T-cell (primary cell): ENCODE measurements around the gene MIPOL1. TPM values are rescaled to one million over a fixed set of nuclear protein-coding genes. Genes with fewer than 3 reads are reported as not detected.
"Not testable (repeated sequence)": the region's sequence is repeated elsewhere in the genome, so short reads cannot be mapped to it uniquely, and the experiment has no call there.

ENCODE experiments used
- ATAC-seq, 4 experiments: fragments of 200-7000 bp in 3 of 4; fragments of 150-1000 bp in 1 of 4; cut with Tn5 transposase; replicated peaks in 1 of 4; 1 replicate in 3 of 4; 2 replicates in 1 of 4; pipeline ENCODE4 v1.10.0; 2021; ENCODE audit warnings: moderate library complexity in 3 of 4, mild to moderate bottlenecking in 2 of 4, moderate number of reproducible peaks in 1 of 4
- CTCF ChIA-PET, 2 donors: fragments of 300-600 bp; sonication (Branson Sonifier 250); formaldehyde crosslinking; loops; one replicate each; lab custom pipeline; 2022; ENCODE audit warnings: antibody characterized with exemption in 2 of 2; lab: Charles Lee
- POLR2A ChIA-PET, 2 donors: fragments of 300-600 bp; sonication (Branson Sonifier 250); formaldehyde crosslinking; loops; one replicate each; lab custom pipeline; 2022; ENCODE audit warnings: antibody characterized with exemption in 2 of 2; lab: Charles Lee
- DNase-seq, 35 experiments: peaks; one replicate each; pipeline versions ENCODE4 v3.0.0 to v3.0.0-alpha.2; 2013 to 2023
- H3K27ac ChIP-seq: one replicate; pipeline ENCODE4 v1.5.1; 2013; ENCODE audit warnings: low read length
- H3K27me3 ChIP-seq, 2 experiments: replicated peaks in 1 of 2; 1 replicate in 1 of 2; 2 replicates in 1 of 2; pipeline versions ENCODE4 v1.6.1 to v1.7.0; 2013; ENCODE audit warnings: low read length in 1 of 2, mixed read lengths in 1 of 2; ENCODE audit not compliant: control insufficient read depth in 2 of 2, insufficient read depth in 2 of 2; ENCODE audit errors: extremely low read depth in 1 of 2
- H3K36me3 ChIP-seq, 2 donors: 1 replicate in 1 of 2; 2 replicates in 1 of 2; pipeline versions ENCODE4 v1.6.1 to v1.7.0; 2013; ENCODE audit warnings: low read length in 1 of 2; ENCODE audit not compliant: control insufficient read depth in 2 of 2, insufficient read depth in 1 of 2; ENCODE audit errors: extremely low read depth in 1 of 2
- H3K4me1 ChIP-seq, 2 experiments: 1 replicate in 1 of 2; 2 replicates in 1 of 2; pipeline versions ENCODE4 v1.6.1 to v1.7.0; 2013; ENCODE audit warnings: low read length in 2 of 2, mixed read lengths in 1 of 2; ENCODE audit not compliant: insufficient read depth in 2 of 2, control insufficient read depth in 1 of 2; ENCODE audit errors: extremely low read depth in 1 of 2
- H3K4me3 ChIP-seq, 2 donors: 1 replicate in 1 of 2; 2 replicates in 1 of 2; pipeline versions ENCODE4 v1.5.1 to v1.7.0; 2013; ENCODE audit warnings: mild to moderate bottlenecking in 2 of 2, low read length in 1 of 2, moderate library complexity in 1 of 2; ENCODE audit not compliant: control insufficient read depth in 1 of 2; ENCODE audit errors: extremely low read depth in 1 of 2
- H3K9me3 ChIP-seq: 2 replicates; pipeline ENCODE4 v1.7.0; 2013
- H3K27ac Mint-ChIP-seq, 2 donors: one replicate each; pipeline ENCODE4 v1.8.0; 2020 to 2021; ENCODE audit warnings: mild to moderate bottlenecking in 2 of 2, mixed read lengths in 2 of 2
- H3K27me3 Mint-ChIP-seq, 2 donors: one replicate each; pipeline ENCODE4 v1.8.0; 2021 to 2022; ENCODE audit warnings: mixed read lengths in 2 of 2
- H3K36me3 Mint-ChIP-seq: one replicate; pipeline ENCODE4 v1.8.0; 2021; ENCODE audit warnings: mixed read lengths
- H3K4me1 Mint-ChIP-seq, 3 donors: one replicate each; pipeline ENCODE4 v1.8.0; 2020 to 2022; ENCODE audit warnings: mixed read lengths in 3 of 3, mild to moderate bottlenecking in 1 of 3
- H3K4me3 Mint-ChIP-seq, 3 donors: one replicate each; pipeline ENCODE4 v1.8.0; 2020 to 2022; ENCODE audit warnings: mild to moderate bottlenecking in 3 of 3, mixed read lengths in 3 of 3, moderate library complexity in 3 of 3
- H3K9me3 Mint-ChIP-seq, 3 donors: one replicate each; pipeline ENCODE4 v1.8.0; 2020 to 2022; ENCODE audit warnings: mixed read lengths in 3 of 3
- WGBS: methylation state at CpG from one replicate; pipeline ENCODE4 v1.1.5; 2013; ENCODE audit warnings: missing lambda C conversion rate; ENCODE audit not compliant: insufficient coverage; 5-methylcytosine and 5-hydroxymethylcytosine counted together
- total RNA-seq, 35 experiments: library from RNA in 6 of 35; stranded (reverse) in 6 of 35; fragments of 120-200 nt in 1 of 35; gene quantifications; one replicate each; pipeline versions ENCODE4 v1.2.1 to v1.2.4 and lab custom pipeline; 2013 to 2026

Gene MIPOL1
- total RNA-seq, 5 donors from 2014 or later (not counting 1 experiment from before 2014, with no cell fraction given) = 0.20 to 0.49 (median 0.29) TPM; not detected in 1

- no peak within 1 kb of the TSS for H3K27ac ChIP-seq
- 9% methylated on average over 56 of the region's 66 CpGs for WGBS
Observed at GRCh38 chr14:37172024-37172869, 25.5 kb upstream of the MIPOL1 start, which contains the start of gene SLC25A21. SLC25A21 (minus strand) TSS chr14:37172606.

GRCh38 chr14:37172936-37173614 is 24.7 kb upstream of the MIPOL1 start:
- DNase-seq (no peak), ATAC-seq (no peak)
- no CpG with 5 or more reads among the region's 5 CpGs for WGBS
- no peaks in the 10 kb centered on the region for H3K36me3 Mint-ChIP-seq
- peaks cover 0 to 13% of the 10 kb centered on the region in 2 experiments for H3K27me3 ChIP-seq
- no peak overlapping the region for H3K4me3 Mint-ChIP-seq
- H3K27ac ChIP-seq = no peak overlapping the region
- H3K36me3 ChIP-seq = no peaks in the 10 kb centered on the region
- no peaks in the 10 kb centered on the region for H3K9me3 ChIP-seq
- H3K9me3 Mint-ChIP-seq = peaks cover 0 to 4% (median 2%) of the 10 kb centered on the region in 3 donors
- H3K4me1 ChIP-seq = no peaks in the 10 kb centered on the region
- H3K4me1 Mint-ChIP-seq = peaks cover 0 to 3% (median 2%) of the 10 kb centered on the region in 3 donors
- H3K4me3 ChIP-seq = no peak overlapping the region
- ChIA-PET POLR2A (no interaction called here), CTCF (no interaction called here)
- peaks cover 10 to 23% of the 10 kb centered on the region in 2 donors for H3K27me3 Mint-ChIP-seq
- no peak overlapping the region for H3K27ac Mint-ChIP-seq

More at GRCh38 chr14:37172024-37172869, 25.5 kb upstream of the MIPOL1 start, which contains the start of gene SLC25A21:
- H3K27ac Mint-ChIP-seq = no peak within 1 kb of the TSS
- H3K27me3 Mint-ChIP-seq = peaks cover 10 to 23% of the 10 kb centered on the region in 2 donors
- ChIA-PET CTCF (no interaction called here), POLR2A (no interaction called here)
- H3K36me3 Mint-ChIP-seq = no peaks in the 10 kb centered on the region
- Histone ChIP-seq H3K4me3 (no peak within 1 kb of the TSS), H3K27me3 (peaks cover 0 to 13% of the 10 kb centered on the region in 2 experiments), H3K9me3 (no peaks in the 10 kb centered on the region), H3K36me3 (no peaks in the 10 kb centered on the region), H3K4me1 (no peaks in the 10 kb centered on the region)
- DNase-seq (no peak), ATAC-seq (no peak)
- peaks cover 0 to 6% (median 4%) of the 10 kb centered on the region in 3 donors for H3K9me3 Mint-ChIP-seq
- peaks cover 0 to 3% (median 2%) of the 10 kb centered on the region in 3 donors for H3K4me1 Mint-ChIP-seq
- no peak within 1 kb of the TSS for H3K4me3 Mint-ChIP-seq

GRCh38 chr14:37179896-37180502 is 17.7 kb upstream of the MIPOL1 start:
- CTCF ChIA-PET = no interaction called here
- no peaks in the 10 kb centered on the region for H3K4me1 Mint-ChIP-seq

GRCh38 chr14:37180886-37181285 is 16.9 kb upstream of the MIPOL1 start:
- H3K27me3 Mint-ChIP-seq, H3K9me3 ChIP-seq, ATAC-seq, DNase-seq, H3K4me1 ChIP-seq, H3K27ac Mint-ChIP-seq, CTCF ChIA-PET, H3K36me3 Mint-ChIP-seq, H3K27me3 ChIP-seq, H3K27ac ChIP-seq, H3K4me3 Mint-ChIP-seq, H3K36me3 ChIP-seq, POLR2A ChIA-PET, H3K4me3 ChIP-seq, H3K4me1 Mint-ChIP-seq: not testable (repeated sequence)
- H3K9me3 Mint-ChIP-seq = peaks cover 6 to 10% (median 7%) of the 10 kb centered on the region in 3 donors
- WGBS = no CpG with 5 or more reads among the region's 7 CpGs

More at GRCh38 chr14:37179896-37180502, 17.7 kb upstream of the MIPOL1 start:
- no peak for DNase-seq
- Histone ChIP-seq H3K27me3 (no peaks in the 10 kb centered on the region), H3K36me3 (no peaks in the 10 kb centered on the region), H3K27ac (no peak overlapping the region), H3K4me3 (no peak overlapping the region), H3K9me3 (no peaks in the 10 kb centered on the region), H3K4me1 (no peaks in the 10 kb centered on the region)
- no peaks in the 10 kb centered on the region for H3K36me3 Mint-ChIP-seq
- no CpG with 5 or more reads among the region's 4 CpGs for WGBS
- H3K4me3 Mint-ChIP-seq = no peak overlapping the region
- H3K27me3 Mint-ChIP-seq = peaks cover 0 to 3% of the 10 kb centered on the region in 2 donors
- ATAC-seq = no peak
- POLR2A ChIA-PET = no interaction called here
- no peak overlapping the region for H3K27ac Mint-ChIP-seq
- peaks cover 6 to 10% (median 7%) of the 10 kb centered on the region in 3 donors for H3K9me3 Mint-ChIP-seq

GRCh38 chr14:37181441-37181840 is 16.3 kb upstream of the MIPOL1 start:
- Mint-ChIP-seq H3K4me3 (no peak overlapping the region), H3K4me1 (no peaks in the 10 kb centered on the region), H3K36me3 (no peaks in the 10 kb centered on the region), H3K27ac (no peak overlapping the region), H3K9me3 (peaks cover 6 to 10% (median 7%) of the 10 kb centered on the region in 3 donors), H3K27me3 (peaks cover 0 to 3% of the 10 kb centered on the region in 2 donors)
- CTCF ChIA-PET = no interaction called here
- Histone ChIP-seq H3K27me3 (no peaks in the 10 kb centered on the region), H3K36me3 (no peaks in the 10 kb centered on the region), H3K27ac (no peak overlapping the region), H3K4me1 (no peaks in the 10 kb centered on the region), H3K9me3 (no peaks in the 10 kb centered on the region), H3K4me3 (no peak overlapping the region)
- no peak for ATAC-seq
- 50% methylated on average over 3 of the region's 6 CpGs for WGBS
- DNase-seq = no peak
- POLR2A ChIA-PET = no interaction called here

- H3K27ac ChIP-seq, H3K36me3 ChIP-seq, H3K4me1 Mint-ChIP-seq, H3K27me3 Mint-ChIP-seq, H3K36me3 Mint-ChIP-seq, H3K4me3 ChIP-seq, H3K9me3 ChIP-seq, H3K27me3 ChIP-seq, H3K4me1 ChIP-seq, ATAC-seq, POLR2A ChIA-PET, CTCF ChIA-PET, H3K27ac Mint-ChIP-seq, DNase-seq, H3K4me3 Mint-ChIP-seq: not testable (repeated sequence)
- 100% methylated on average over 3 of the region's 8 CpGs for WGBS
- peaks cover 7 to 12% (median 12%) of the 10 kb centered on the region in 3 donors for H3K9me3 Mint-ChIP-seq
Observed at GRCh38 chr14:37184520-37184919, 13.2 kb upstream of the MIPOL1 start.
